ENCODE measurements around the gene ADCY9. TPM values are rescaled to one million over a fixed set of nuclear protein-coding genes. Genes with fewer than 3 reads are reported as not detected.

ADCY9 gene
- polyA plus RNA-seq, 1 experiment, result 16.0 TPM

DNA sequence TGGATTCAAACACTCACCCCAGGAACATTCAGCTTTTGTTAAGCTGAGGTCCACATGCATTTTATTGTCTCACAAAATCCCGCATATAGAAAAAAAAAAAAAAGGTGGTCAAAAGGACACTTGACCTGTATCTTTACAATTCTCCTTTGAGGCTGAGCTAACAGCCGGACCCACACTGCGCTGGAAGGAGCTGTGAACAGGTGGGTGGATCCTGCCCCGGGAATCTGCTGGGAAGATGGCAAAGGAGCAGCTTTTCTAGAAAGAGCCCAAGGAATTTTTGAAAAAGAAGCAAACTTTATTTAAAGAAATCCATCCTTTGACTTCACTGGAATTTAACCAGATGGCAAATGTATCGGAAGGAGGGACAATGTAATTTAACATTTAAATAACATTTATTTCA is 108.1 kb downstream of the ADCY9 start:
- ChIA-PET POLR2A (no interaction called here), CTCF (no interaction called here)
- TF ChIP-seq, protein P1, sequence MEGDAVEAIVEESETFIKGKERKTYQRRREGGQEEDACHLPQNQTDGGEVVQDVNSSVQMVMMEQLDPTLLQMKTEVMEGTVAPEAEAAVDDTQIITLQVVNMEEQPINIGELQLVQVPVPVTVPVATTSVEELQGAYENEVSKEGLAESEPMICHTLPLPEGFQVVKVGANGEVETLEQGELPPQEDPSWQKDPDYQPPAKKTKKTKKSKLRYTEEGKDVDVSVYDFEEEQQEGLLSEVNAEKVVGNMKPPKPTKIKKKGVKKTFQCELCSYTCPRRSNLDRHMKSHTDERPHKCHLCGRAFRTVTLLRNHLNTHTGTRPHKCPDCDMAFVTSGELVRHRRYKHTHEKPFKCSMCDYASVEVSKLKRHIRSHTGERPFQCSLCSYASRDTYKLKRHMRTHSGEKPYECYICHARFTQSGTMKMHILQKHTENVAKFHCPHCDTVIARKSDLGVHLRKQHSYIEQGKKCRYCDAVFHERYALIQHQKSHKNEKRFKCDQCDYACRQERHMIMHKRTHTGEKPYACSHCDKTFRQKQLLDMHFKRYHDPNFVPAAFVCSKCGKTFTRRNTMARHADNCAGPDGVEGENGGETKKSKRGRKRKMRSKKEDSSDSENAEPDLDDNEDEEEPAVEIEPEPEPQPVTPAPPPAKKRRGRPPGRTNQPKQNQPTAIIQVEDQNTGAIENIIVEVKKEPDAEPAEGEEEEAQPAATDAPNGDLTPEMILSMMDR (IDR thresholded peaks at IDR 0.05; ENCODE audit: low read depth, low read length), result no peak
- Histone ChIP-seq H3K27me3 (ENCODE audit: control insufficient read depth, insufficient read depth, low read length) (no peaks in the 10 kb centered on the region), H3K27ac (ENCODE audit: low read depth, low read length) (no peak overlapping the region), H3K4me3 (ENCODE audit: low read depth, low read length) (no peak overlapping the region), H3K9me3 (ENCODE audit: control insufficient read depth, insufficient read depth, low read length) (peaks cover 15% of the 10 kb centered on the region; the same call in 1 of the 2 replicates)
- no peak for DNase-seq (ENCODE audit: low read depth, low spot score)

DNA sequence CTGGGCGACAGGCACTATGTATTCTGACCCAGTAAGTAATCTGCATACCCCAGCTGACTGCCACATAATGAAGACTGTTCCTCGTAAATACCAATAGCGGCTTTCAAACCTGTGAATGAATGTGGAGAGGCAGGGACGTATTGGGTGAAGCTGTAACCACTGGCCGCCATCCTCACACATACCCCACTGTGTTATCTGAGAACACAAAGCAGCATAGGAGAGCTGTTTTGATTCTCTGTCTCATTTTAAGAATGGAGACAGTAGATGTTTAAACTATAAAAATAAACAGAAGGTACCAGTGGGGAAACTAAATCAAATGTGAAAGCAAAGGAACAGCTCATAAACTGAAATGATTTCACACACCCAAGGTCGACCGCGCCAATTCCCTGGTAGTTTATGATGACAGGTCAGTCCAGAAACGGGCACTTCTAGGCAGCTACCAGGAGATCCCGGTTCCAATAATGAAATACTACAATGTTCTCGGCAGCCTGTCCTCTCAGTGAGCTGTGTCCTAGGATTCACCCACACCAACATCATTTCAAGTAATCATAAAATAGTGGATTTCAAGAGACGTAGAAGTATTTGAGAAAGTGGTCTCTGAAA is 109.7 kb downstream of the ADCY9 start:
- TF ChIP-seq, protein P1 (IDR thresholded peaks at IDR 0.05; ENCODE audit: low read depth, low read length), result no peak
- POLR2A ChIA-PET, result interaction anchor here (0.5 to 0.9 kb wide), 2 partner anchors 66 to 316 kb away, joined by 3 read pairs; no protein-coding TSS in a partner anchor
- H3K27me3 ChIP-seq (ENCODE audit: control insufficient read depth, insufficient read depth, low read length), result no peaks in the 10 kb centered on the region
- H3K27ac ChIP-seq (ENCODE audit: low read depth, low read length), result no peak overlapping the region
- H3K4me3 ChIP-seq (ENCODE audit: low read depth, low read length), result no peak overlapping the region
- no peak for DNase-seq (ENCODE audit: low read depth, low spot score)
- H3K9me3 ChIP-seq (ENCODE audit: control insufficient read depth, insufficient read depth, low read length), result peaks cover 10% of the 10 kb centered on the region; the same call in 1 of the 2 replicates
- CTCF ChIA-PET, result interaction anchor here (0.8 to 2.1 kb wide), 2 partner anchors 8 to 247 kb away, joined by 3 to 6 read pairs; no protein-coding TSS in a partner anchor

DNA sequence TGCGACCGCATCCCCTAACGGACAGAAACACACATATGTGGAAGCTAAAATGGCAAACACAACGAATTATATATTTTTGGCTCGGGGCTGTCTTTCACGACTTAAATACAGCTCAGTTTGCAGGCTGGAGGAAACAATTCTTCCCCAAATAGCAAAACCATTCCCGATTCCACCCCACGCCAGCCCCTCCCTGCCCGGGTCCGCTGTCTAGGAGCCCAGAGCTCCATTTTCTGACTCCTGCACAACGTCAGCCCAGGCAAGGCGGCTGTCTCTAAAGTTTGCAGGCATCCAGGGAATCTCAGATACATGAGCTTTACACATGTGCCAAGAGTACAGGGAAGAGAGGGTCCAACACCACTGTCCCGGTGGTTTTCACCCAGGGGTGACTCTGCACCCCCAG is 110.5 kb downstream of the ADCY9 start:
- Histone ChIP-seq H3K27me3 (ENCODE audit: control insufficient read depth, insufficient read depth, low read length) (no peaks in the 10 kb centered on the region), H3K27ac (ENCODE audit: low read depth, low read length) (no peak overlapping the region), H3K9me3 (ENCODE audit: control insufficient read depth, insufficient read depth, low read length) (peaks cover 2% of the 10 kb centered on the region; the same call in 1 of the 2 replicates), H3K4me3 (ENCODE audit: low read depth, low read length) (no peak overlapping the region)
- CTCF ChIA-PET, result interaction anchor here (2.1 kb wide), 1 partner anchor 248 kb away, joined by 6 read pairs; no protein-coding TSS in a partner anchor
- DNase-seq (ENCODE audit: low read depth, low spot score), result no peak
- TF ChIP-seq, protein P1 (IDR thresholded peaks at IDR 0.05; ENCODE audit: low read depth, low read length), result no peak
- POLR2A ChIA-PET, result interaction anchor here (0.9 kb wide), 1 partner anchor 67 kb away, joined by 3 read pairs; no protein-coding TSS in a partner anchor

DNA sequence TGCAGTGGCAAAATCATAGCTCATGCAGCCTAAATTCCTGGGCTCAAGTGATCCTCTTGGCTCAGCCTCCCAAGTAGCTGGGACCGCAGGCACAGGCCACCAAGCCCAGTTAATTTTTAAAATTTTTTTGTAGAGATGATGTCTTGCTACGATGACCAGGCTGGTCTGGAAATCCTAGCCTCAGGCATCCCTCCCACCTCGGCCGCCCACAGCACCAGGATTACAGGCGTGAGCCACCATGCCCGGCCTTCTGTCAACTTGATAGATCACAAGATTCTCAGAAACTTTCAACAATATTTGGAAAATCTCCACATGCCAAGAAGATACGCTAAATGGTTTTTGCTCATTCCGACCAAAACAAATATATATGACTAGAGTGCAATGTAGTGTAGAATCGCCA is 111.0 kb downstream of the ADCY9 start:
- Histone ChIP-seq H3K27me3 (ENCODE audit: control insufficient read depth, insufficient read depth, low read length) (no peaks in the 10 kb centered on the region), H3K9me3 (ENCODE audit: control insufficient read depth, insufficient read depth, low read length) (no peaks in the 10 kb centered on the region; the same call in 1 of the 2 replicates), H3K27ac (ENCODE audit: low read depth, low read length) (no peak overlapping the region), H3K4me3 (ENCODE audit: low read depth, low read length) (no peak overlapping the region)
- TF ChIP-seq, protein P1 (IDR thresholded peaks at IDR 0.05; ENCODE audit: low read depth, low read length), result no peak
- no peak for DNase-seq (ENCODE audit: low read depth, low spot score)
- ChIA-PET CTCF (interaction anchor here (2.1 kb wide), 1 partner anchor 249 kb away, joined by 6 read pairs; no protein-coding TSS in a partner anchor), POLR2A (no interaction called here)

DNA sequence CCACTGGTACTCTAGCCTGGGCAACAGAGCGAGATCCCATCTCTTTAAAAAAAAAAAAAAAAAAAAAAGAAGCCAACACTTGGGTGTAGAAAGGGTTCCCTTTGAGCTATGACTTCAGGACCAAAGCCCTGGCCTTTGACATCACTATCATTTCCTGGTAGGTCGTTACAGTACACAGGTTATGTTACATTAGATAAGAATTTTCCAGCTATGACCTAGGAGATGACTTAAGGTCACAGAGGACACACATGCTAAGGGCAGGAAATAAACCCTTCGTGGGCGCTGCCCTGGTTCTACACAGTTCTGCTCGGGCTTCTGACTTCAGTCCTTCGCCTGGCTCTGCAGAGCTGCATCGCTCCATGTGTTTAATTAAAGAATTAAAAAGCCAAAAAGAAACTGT is 112.0 kb downstream of the ADCY9 start:
- Histone ChIP-seq H3K4me3 (ENCODE audit: low read depth, low read length) (no peak overlapping the region), H3K9me3 (ENCODE audit: control insufficient read depth, insufficient read depth, low read length) (no peaks in the 10 kb centered on the region), H3K27me3 (ENCODE audit: control insufficient read depth, insufficient read depth, low read length) (no peaks in the 10 kb centered on the region), H3K27ac (ENCODE audit: low read depth, low read length) (no peak overlapping the region)
- DNase-seq (ENCODE audit: low read depth, low spot score), result no peak
- TF ChIP-seq, protein P1 (IDR thresholded peaks at IDR 0.05; ENCODE audit: low read depth, low read length), result no peak
- ChIA-PET POLR2A (no interaction called here), CTCF (no interaction called here)

All from AG04450 (cell line).